K562 (cell line): ENCODE data around the gene ICE2. TPM values are rescaled to one million over a fixed set of nuclear protein-coding genes. Genes with fewer than 3 reads are reported as not detected.

Source experiments
- ATAC-seq: fragments of 200-7000 bp; cut with Tn5 transposase; 3 replicates; pipeline ENCODE4 v1.9.1; 2020; ENCODE audit warnings: moderate library complexity
- BruUV-seq: library from RNA; stranded (reverse); fragments of 400-500 nt; replicated peaks from 2 replicates; lab custom pipeline; 2021; lab: Mats Ljungman, UMichigan
- CTCF ChIA-PET: fragments of 300-600 bp; formaldehyde crosslinking; extraction: SDS; loops from one replicate; lab custom pipeline; 2021; ENCODE audit warnings: low intra/inter-chr PET ratio; lab: Yijun Ruan, JAX
- POLR2A ChIA-PET: fragments of 300-600, 350-650 bp; sonication (Branson Sonifier 250); formaldehyde crosslinking; extraction: SDS; loops from one replicate; lab custom pipeline; 2021; ENCODE audit warnings: antibody characterized with exemption, inconsistent platforms; lab: Yijun Ruan, JAX
- DNase-seq, 4 experiments: peaks; one replicate each; pipeline versions ENCODE4 v3.0.0 to v3.0.0-alpha.2; 2011 to 2018; ENCODE audit warnings: low spot score in 3 of 4, mixed read lengths in 3 of 4; ENCODE audit errors: extremely low read depth in 1 of 4
- FAIRE-seq: peaks from 2 replicates; lab custom pipeline; 2011; peaks lifted over from hg19 to GRCh38; lab: Jason Lieb, UNC
- H2AFZ ChIP-seq: 2 replicates; pipeline ENCODE4 v1.6.0; 2011; ENCODE audit warnings: low read depth, low read length, control low read depth, inconsistent platforms
- H3K27ac ChIP-seq: fragments of 200-600 bp; 3 replicates; pipeline ENCODE4 v1.8.0; 2011; ENCODE audit warnings: low read depth, mild to moderate bottlenecking, control low read depth, inconsistent platforms, low read length, moderate library complexity, mixed read lengths; ENCODE audit errors: extremely low read depth
- H3K27me3 ChIP-seq, 2 experiments: fragments of 300-600 bp in 1 of 2; 2 replicates in 1 of 2; 3 replicates in 1 of 2; pipeline versions ENCODE4 v1.6.0 to v1.8.0; 2011; ENCODE audit warnings: inconsistent platforms in 2 of 2, low read length in 2 of 2, mild to moderate bottlenecking in 1 of 2, mixed read lengths in 1 of 2, moderate library complexity in 1 of 2; ENCODE audit not compliant: control insufficient read depth in 2 of 2, insufficient read depth in 2 of 2
- H3K36me3 ChIP-seq: fragments of 300-600 bp; 3 replicates; pipeline ENCODE4 v1.8.0; 2011; ENCODE audit warnings: mild to moderate bottlenecking, low read length, inconsistent platforms; ENCODE audit not compliant: control insufficient read depth, insufficient read depth
- H3K4me1 ChIP-seq, 2 experiments: fragments of 200-600 bp in 1 of 2; replicated peaks in 1 of 2; 2 replicates in 1 of 2; 3 replicates in 1 of 2; pipeline versions ENCODE4 v1.5.1 to v1.8.0; 2011; ENCODE audit warnings: inconsistent platforms in 2 of 2, low read length in 2 of 2, mild to moderate bottlenecking in 1 of 2, mixed read lengths in 1 of 2, moderate library complexity in 1 of 2; ENCODE audit not compliant: control insufficient read depth in 2 of 2, insufficient read depth in 2 of 2
- H3K4me2 ChIP-seq: 2 replicates; pipeline ENCODE4 v1.6.1; 2011; ENCODE audit warnings: low read length, control low read depth, inconsistent platforms, mixed read lengths; ENCODE audit not compliant: insufficient read depth
- H3K4me3 ChIP-seq: fragments of 200-600 bp; sonication (generic), shearing (Covaris generic); 2 replicates; pipeline ENCODE4 v1.5.1; 2016; ENCODE audit warnings: control low read depth, inconsistent platforms
- H3K79me2 ChIP-seq: fragments of 200-600 bp; 3 replicates; pipeline ENCODE4 v1.8.0; 2011; ENCODE audit warnings: low read length, inconsistent platforms; ENCODE audit not compliant: control insufficient read depth, insufficient read depth
- H3K9ac ChIP-seq, 2 experiments: 2 replicates each; pipeline versions ENCODE4 v1.6.0 to v1.6.1; 2011; ENCODE audit warnings: low read depth in 2 of 2, low read length in 2 of 2, control low read depth in 1 of 2, inconsistent platforms in 1 of 2, mild to moderate bottlenecking in 1 of 2, mixed read lengths in 1 of 2; ENCODE audit not compliant: insufficient read depth in 1 of 2
- H3K9me1 ChIP-seq: one replicate; pipeline ENCODE4 v1.6.0; 2011; ENCODE audit warnings: inconsistent platforms, mild to moderate bottlenecking, low read length, moderate library complexity; ENCODE audit not compliant: control insufficient read depth, insufficient read depth
- H3K9me3 ChIP-seq: replicated peaks from 2 replicates; pipeline ENCODE4 v1.5.1; 2011; ENCODE audit warnings: low read depth, low read length, inconsistent platforms; ENCODE audit not compliant: control insufficient read depth, insufficient read depth
- H4K20me1 ChIP-seq: replicated peaks from 2 replicates; pipeline ENCODE4 v1.6.1; 2011; ENCODE audit warnings: low read length, inconsistent platforms, mixed read lengths; ENCODE audit not compliant: control insufficient read depth, insufficient read depth
- ATF1 ChIP-seq, 2 experiments: fragments of 450-650 bp in 1 of 2; IDR thresholded peaks; 2 replicates each; pipeline ENCODE4 v1.6.1; 2016; ENCODE audit warnings: missing compliant biosample characterization in 1 of 2, missing genetic modification characterization in 1 of 2
- CXXC5 ChIP-seq: fragments of 250-450 bp; sonication (Bioruptor Pico); IDR thresholded peaks from 2 replicates; pipeline ENCODE4 v1.8.0; 2022; ENCODE audit warnings: inconsistent platforms, mild to moderate bottlenecking, moderate library complexity
- FUS ChIP-seq: fragments of 200-400 bp; formaldehyde crosslinking; optimal IDR thresholded peaks from 2 replicates; pipeline ENCODE3; 2017; ENCODE audit warnings: low read depth, low read length
- KAT8 ChIP-seq: fragments of 450-650 bp; IDR thresholded peaks from 2 replicates; pipeline ENCODE4 v1.6.1; 2016; ENCODE audit warnings: low read depth, mild to moderate bottlenecking
- NR2C1 ChIP-seq, 2 experiments: fragments of 450-650 bp; IDR thresholded peaks; 2 replicates each; pipeline ENCODE4 v1.6.1; 2017; ENCODE audit warnings: mild to moderate bottlenecking in 2 of 2, antibody characterized with exemption in 1 of 2, inconsistent platforms in 1 of 2, missing compliant biosample characterization in 1 of 2, missing genetic modification characterization in 1 of 2
- NR2F6 ChIP-seq: fragments of 450-650 bp; formaldehyde crosslinking; IDR thresholded peaks from 2 replicates; pipeline ENCODE4 v1.4.0; 2020; ENCODE audit warnings: mild to moderate bottlenecking
- POLR2AphosphoS2 ChIP-seq: IDR thresholded peaks from 2 replicates; pipeline ENCODE4 v1.6.1; 2012; ENCODE audit warnings: low read length, improper control_type of control experiment
- PPARD ChIP-seq: fragments of 250-450 bp; sonication (Bioruptor Pico); IDR thresholded peaks from 2 replicates; pipeline ENCODE4 v1.8.0; 2022; ENCODE audit warnings: inconsistent platforms, mild to moderate bottlenecking, moderate library complexity
- SAFB ChIP-seq: fragments of 200-400 bp; formaldehyde crosslinking; IDR thresholded peaks from 2 replicates; pipeline ENCODE4 v1.6.1; 2017; ENCODE audit warnings: low read depth, low read length, borderline replicate concordance
- SMAD2 ChIP-seq: fragments of 150-350 bp; IDR thresholded peaks from 2 replicates; pipeline ENCODE4 v1.6.1; 2014; ENCODE audit warnings: low read depth, mild to moderate bottlenecking, low read length
- SNIP1 ChIP-seq: fragments of 450-650 bp; IDR thresholded peaks from 2 replicates; pipeline ENCODE4 v1.7.1; 2017; ENCODE audit warnings: low read depth, mild to moderate bottlenecking
- SUPT5H ChIP-seq: fragments of 450-650 bp; IDR thresholded peaks from 2 replicates; pipeline ENCODE4 v1.6.1; 2016
- ZNF174 ChIP-seq: fragments of 250-450 bp; sonication (Bioruptor Pico); IDR thresholded peaks from 2 replicates; pipeline ENCODE4 v1.4.0; 2020; ENCODE audit warnings: mild to moderate bottlenecking
- ZNF696 ChIP-seq: fragments of 250-450 bp; sonication (Bioruptor Pico); conservative IDR thresholded peaks from 2 replicates; pipeline ENCODE4 v1.4.0; 2020; ENCODE audit warnings: mild to moderate bottlenecking, moderate library complexity
- ZNF766 ChIP-seq: fragments of 200-800 bp; sonication (Bioruptor generic); conservative IDR thresholded peaks from 2 replicates; pipeline ENCODE4 v1.6.1; 2016; ENCODE audit warnings: missing genetic modification characterization, missing compliant biosample characterization
- WGBS: fragments of 100-300 bp; shearing (Covaris generic); methylation state at CpG from one replicate; pipeline ENCODE4 v1.1.6; 2016; ENCODE audit warnings: low coverage, mixed read lengths; ENCODE audit not compliant: insufficient coverage; ENCODE audit errors: missing lambda C conversion rate; 5-methylcytosine and 5-hydroxymethylcytosine counted together
- in situ Hi-C: fragments of 300-500 bp; cut with MboI; formaldehyde crosslinking; loops from 4 replicates; pipeline ENCODE4 v1.15.0; 2018; ENCODE audit warnings: inconsistent platforms, mixed read lengths
- intact Hi-C: fragments of 100-400 bp; cut with micrococcal nuclease; formaldehyde crosslinking; loops from 2 replicates; pipeline ENCODE4 v1.14.2; 2022
- polyA plus RNA-seq, 8 experiments: library from polyadenylated mRNA; depleted of rRNA in 4 of 8; stranded (reverse) in 5 of 8; unstranded in 3 of 8; fragments of >200 nt; fragmentation: Nextera tagmentation in 2 of 8; fragmentation: Illumina TruSeq in 1 of 8; extraction: Ambion mirVana in 2 of 8; extraction: Trizol in 1 of 8; gene quantifications; 2 replicates each; pipeline versions ENCODE4 v1.2.1 to v1.2.3, GENCODE V29; 2011 to 2014; ENCODE audit warnings: inconsistent platforms in 1 of 8, missing spikeins in 1 of 8
- total RNA-seq, 7 experiments: library from RNA; depleted of rRNA in 6 of 7; stranded (reverse); fragments of >200 nt in 6 of 7; fragmentation: Illumina TruSeq in 2 of 7; extraction: Trizol in 2 of 7; gene quantifications; 2 replicates each; pipeline versions ENCODE4 v1.2.1 to v1.2.3, GENCODE V29; 2011 to 2021; ENCODE audit warnings: low replicate concordance in 1 of 7
- TF ChIP-seq, protein P1 (sequence below): fragments of 450-650 bp; formaldehyde crosslinking; IDR thresholded peaks from 2 replicates; pipeline ENCODE4 v1.4.0; 2020; ENCODE audit warnings: mild to moderate bottlenecking, mixed read lengths

The ICE2 gene
- total and polyA plus RNA-seq, 9 of the 15 experiments (the other 6 are each of a cell fraction or from before 2014, with no cell fraction given) = 21.8 to 87.9 (median 58.1) TPM

DNA sequence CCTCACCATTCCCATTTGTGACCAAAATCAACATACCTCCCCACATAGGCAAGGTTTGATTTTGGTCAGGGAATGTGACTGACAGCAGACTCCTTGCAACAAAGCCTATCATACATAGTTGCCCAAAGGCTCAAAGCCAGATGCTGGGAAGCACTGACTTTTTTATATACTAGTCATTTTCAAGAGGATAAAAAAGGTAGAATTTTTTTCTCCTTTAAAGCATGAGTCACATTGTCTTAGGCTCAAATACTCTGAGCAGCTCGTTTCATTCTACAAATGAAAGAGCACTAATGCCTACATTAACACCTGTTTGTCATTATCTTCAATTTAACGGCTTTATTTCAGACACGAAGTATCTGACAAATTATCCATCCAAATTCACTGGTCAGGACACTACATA lies 36.2 kb downstream of the ICE2 start:
- no peak overlapping the region for H3K9ac ChIP-seq
- BruUV-seq = no TSS peak

DNA sequence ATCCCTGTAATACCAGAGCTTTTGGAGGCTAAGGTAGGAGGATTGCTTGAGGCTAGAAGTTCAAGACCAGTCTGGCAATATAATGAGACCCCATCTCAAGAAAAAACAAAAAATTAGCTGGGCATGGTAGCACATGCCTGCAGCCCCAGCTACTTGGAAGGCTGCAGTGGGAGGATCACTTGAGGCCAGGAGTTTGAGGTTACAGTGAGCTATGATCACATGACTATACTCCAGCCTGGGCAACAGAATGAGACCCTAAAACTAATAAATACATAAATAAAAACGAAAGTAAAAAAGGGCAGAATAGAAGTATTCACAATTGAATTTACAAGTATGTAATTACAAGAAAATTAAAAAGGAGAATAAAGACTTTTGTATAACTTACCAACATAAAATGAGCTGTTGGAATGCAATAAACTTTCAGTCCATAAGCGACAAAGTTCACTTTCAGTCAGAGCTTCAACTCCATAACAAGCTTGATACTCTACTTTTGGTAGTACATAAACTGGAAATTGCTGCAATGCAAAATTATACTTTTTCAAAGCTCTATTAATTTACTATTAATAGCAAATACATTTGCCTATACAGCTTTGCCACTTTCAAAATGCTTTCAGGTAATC lies 36.8 kb downstream of the ICE2 start:
- no peaks in the 10 kb centered on the region for H3K27me3 ChIP-seq
- CTCF ChIA-PET = interaction anchor here (0.5 to 0.8 kb wide), 2 partner anchors 113 to 266 kb away, joined by 3 read pairs; no protein-coding TSS in a partner anchor
- H3K79me2 ChIP-seq = no peaks in the 10 kb centered on the region
- no peak overlapping the region for H2AFZ ChIP-seq
- no peak overlapping the region for H3K4me2 ChIP-seq
- intact Hi-C loops = no loop called here
- H4K20me1 ChIP-seq = no peaks in the 10 kb centered on the region
- H3K4me3 ChIP-seq = no peak overlapping the region
- H3K9me3 ChIP-seq = no peaks in the 10 kb centered on the region
- H3K36me3 ChIP-seq = peaks cover 40% of the 10 kb centered on the region
- DNase-seq = no peak
- no peak for ATAC-seq
- H3K9me1 ChIP-seq = no peaks in the 10 kb centered on the region
- no peak overlapping the region for H3K9ac ChIP-seq
- TF ChIP-seq, protein P1, sequence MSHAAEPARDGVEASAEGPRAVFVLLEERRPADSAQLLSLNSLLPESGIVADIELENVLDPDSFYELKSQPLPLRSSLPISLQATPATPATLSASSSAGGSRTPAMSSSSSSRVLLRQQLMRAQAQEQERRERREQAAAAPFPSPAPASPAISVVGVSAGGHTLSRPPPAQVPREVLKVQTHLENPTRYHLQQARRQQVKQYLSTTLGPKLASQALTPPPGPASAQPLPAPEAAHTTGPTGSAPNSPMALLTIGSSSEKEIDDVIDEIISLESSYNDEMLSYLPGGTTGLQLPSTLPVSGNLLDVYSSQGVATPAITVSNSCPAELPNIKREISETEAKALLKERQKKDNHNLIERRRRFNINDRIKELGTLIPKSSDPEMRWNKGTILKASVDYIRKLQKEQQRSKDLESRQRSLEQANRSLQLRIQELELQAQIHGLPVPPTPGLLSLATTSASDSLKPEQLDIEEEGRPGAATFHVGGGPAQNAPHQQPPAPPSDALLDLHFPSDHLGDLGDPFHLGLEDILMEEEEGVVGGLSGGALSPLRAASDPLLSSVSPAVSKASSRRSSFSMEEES = peak; percentile 59; the same call in 1 of the 2 replicates
- TF ChIP-seq ZNF174 (CRISPR knock-in tag) (no peak), FUS (no peak), SMAD2 (no peak)
- TF ChIP-seq, all 486 proteins: peak for 1
- in situ Hi-C loops = no loop called here
- Histone ChIP-seq H3K4me1 (no peaks in the 10 kb centered on the region), H3K27ac (no peak overlapping the region)
- 50% methylated on average over 2 of the region's 2 CpGs for WGBS
- FAIRE-seq = no peak
- POLR2A ChIA-PET = interaction anchor here (0.6 to 3.1 kb wide), 6 partner anchors 9 to 36 kb away, joined by 3 to 11 read pairs (median 4); partner anchors contain the start of gene ICE2
- no TSS peak for BruUV-seq

More for the DNA sequence above, 36.2 kb downstream of the ICE2 start:
- intact Hi-C loops (no loop called here), in situ Hi-C loops (no loop called here)
- H4K20me1 ChIP-seq = no peaks in the 10 kb centered on the region
- H3K36me3 ChIP-seq = peaks cover 44% of the 10 kb centered on the region
- DNase-seq (no peak), FAIRE-seq (no peak), ATAC-seq (no peak)
- 79% methylated on average over 3 of the region's 3 CpGs for whole genome bisulfite sequencing
- no peak overlapping the region for H3K4me2 ChIP-seq
- H3K27ac ChIP-seq = no peak overlapping the region
- H3K9me3 ChIP-seq = no peaks in the 10 kb centered on the region
- H3K4me3 ChIP-seq = no peak overlapping the region
- no peak overlapping the region for H2AFZ ChIP-seq
- no peaks in the 10 kb centered on the region for H3K9me1 ChIP-seq
- ChIA-PET POLR2A (interaction anchor here (1.0 to 3.1 kb wide), 5 partner anchors 10 to 36 kb away, joined by 3 to 11 read pairs (median 5); partner anchors contain the start of gene ICE2), CTCF (interaction anchor here (0.5 to 0.8 kb wide), 2 partner anchors 114 to 267 kb away, joined by 3 read pairs; no protein-coding TSS in a partner anchor)
- H3K27me3 ChIP-seq = no peaks in the 10 kb centered on the region
- no peaks in the 10 kb centered on the region for H3K79me2 ChIP-seq
- TF ChIP-seq NR2C1 (IDR thresholded peaks at IDR 0.05) = no peak
- no peak for TF ChIP-seq NR2C1 (tag; IDR thresholded peaks at IDR 0.05)
- no peak for TF ChIP-seq SNIP1
- no peak for TF ChIP-seq PPARD (CRISPR knock-in tag)
- TF ChIP-seq CXXC5 (CRISPR knock-in tag) = no peak
- no peak for TF ChIP-seq ATF1 (CRISPR knock-in tag; IDR thresholded peaks at IDR 0.05)
- TF ChIP-seq ATF1 (tag; IDR thresholded peaks at IDR 0.05) = no peak
- no peak for TF ChIP-seq NR2F6
- TF ChIP-seq SUPT5H = no peak
- no peak for TF ChIP-seq ZNF696 (CRISPR knock-in tag)
- no peak for TF ChIP-seq SAFB
- TF ChIP-seq KAT8 = no peak
- no peak for TF ChIP-seq POLR2AphosphoS2
- TF ChIP-seq ZNF766 (CRISPR knock-in tag) = no peak
- no peaks in the 10 kb centered on the region for H3K4me1 ChIP-seq
